Keratinocyte (primary cell): ENCODE data around the gene CCN2.

Experiments used
- CTCF ChIP-seq, 3 experiments: IDR thresholded peaks in 1 of 3; conservative IDR thresholded peaks in 1 of 3; optimal IDR thresholded peaks in 1 of 3; 2 replicates in 2 of 3; 3 replicates in 1 of 3; pipeline versions ENCODE3 to v1.5.1; 2011; ENCODE audit warnings: low read length in 3 of 3, mild to moderate bottlenecking in 3 of 3, moderate library complexity in 2 of 3, control low read depth in 1 of 3, inconsistent platforms in 1 of 3; ENCODE audit not compliant: insufficient read depth in 2 of 3; ENCODE audit errors: extremely low read depth in 1 of 3
- EZH2 ChIP-seq: IDR thresholded peaks from one replicate; pipeline ENCODE4 v1.6.1; 2012; ENCODE audit warnings: inconsistent platforms, mild to moderate bottlenecking, low read length, moderate library complexity

GRCh38 chr6:131949909-131950766, 1.0 kb downstream of the CCN2 start:
- TF ChIP-seq CTCF (optimal IDR thresholded peaks at IDR 0.05 in 1 of 3, IDR thresholded peaks at IDR 0.05 in 1 of 3, conservative IDR thresholded peaks at IDR 0.05 in 1 of 3; ENCODE audit: extremely low read depth in 1 of 3, insufficient read depth in 2 of 3, low read length in 3 of 3) (peak; percentile 43 to 66 (median 62)), EZH2 (no peak)
